Activated T-helper 1 cell treated with anti-CD3 and anti-CD28 coated beads, Interleukin-2, amount 50 U/mL, for 16 hours (primary cell): ENCODE measurements around the gene MED6.

Experiments
- DNase-seq, 2 donors: peaks; one replicate each; pipeline ENCODE4 v3.0.0-alpha.2; 2020; ENCODE audit warnings: low read depth in 1 of 2, low spot score in 1 of 2

MED6 gene

GRCh38 chr14:70599345-70599744 lies 1.1 kb downstream of the MED6 start:
- no peak for DNase-seq

DNA sequence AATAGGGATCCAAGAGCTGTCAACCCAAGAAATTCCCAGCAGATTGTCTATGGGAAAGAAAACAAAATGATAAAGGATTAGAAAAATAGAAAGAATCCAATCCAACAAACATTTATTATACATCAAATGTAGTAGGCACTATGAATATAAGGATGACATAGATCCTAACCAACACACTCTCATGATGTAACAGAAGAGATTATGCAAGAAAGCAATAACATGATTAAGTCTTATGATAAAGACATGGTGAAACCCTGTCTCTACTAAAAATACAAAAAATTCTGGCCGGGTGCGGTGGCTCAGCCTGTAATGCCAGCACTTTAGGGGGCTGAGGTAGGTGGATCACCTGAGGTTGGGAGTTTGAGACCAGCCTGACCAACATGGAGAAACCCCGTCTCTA lies 2.7 kb downstream of the MED6 start:
- DNase-seq = no peak

- no peak for DNase-seq
Measured at GRCh38 chr14:70595443-70596185, 4.8 kb downstream of the MED6 start.

- no peak for DNase-seq
Measured at GRCh38 chr14:70594461-70594860, 6.0 kb downstream of the MED6 start.

- DNase-seq = no peak
Measured at GRCh38 chr14:70585231-70585630, 15.2 kb downstream of the MED6 start.

DNA sequence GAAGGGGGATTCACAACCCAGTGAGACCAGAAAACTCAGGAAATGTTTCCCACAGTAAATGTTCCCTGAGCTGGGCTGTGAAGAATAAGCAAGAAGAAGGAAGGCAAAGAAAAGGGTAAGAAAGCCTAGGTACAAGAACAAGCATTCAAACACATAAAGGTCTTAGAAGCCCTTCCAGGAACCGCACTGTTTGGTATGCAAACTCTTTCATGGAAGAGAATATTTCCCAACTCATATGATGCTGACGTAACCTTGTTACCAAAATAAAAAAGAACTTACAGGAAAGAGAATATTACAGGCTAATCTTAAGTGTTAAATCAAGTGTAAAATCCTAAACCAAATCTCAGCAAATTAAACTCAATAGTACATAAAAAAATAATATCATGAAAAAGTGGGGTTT lies 23.6 kb downstream of the MED6 start:
- no peak for DNase-seq

GRCh38 chr14:70573050-70573449 lies 27.4 kb downstream of the MED6 start:
- DNase-seq = no peak

GRCh38 chr14:70571139-70571538 lies 29.3 kb downstream of the MED6 start:
- no peak for DNase-seq

DNA sequence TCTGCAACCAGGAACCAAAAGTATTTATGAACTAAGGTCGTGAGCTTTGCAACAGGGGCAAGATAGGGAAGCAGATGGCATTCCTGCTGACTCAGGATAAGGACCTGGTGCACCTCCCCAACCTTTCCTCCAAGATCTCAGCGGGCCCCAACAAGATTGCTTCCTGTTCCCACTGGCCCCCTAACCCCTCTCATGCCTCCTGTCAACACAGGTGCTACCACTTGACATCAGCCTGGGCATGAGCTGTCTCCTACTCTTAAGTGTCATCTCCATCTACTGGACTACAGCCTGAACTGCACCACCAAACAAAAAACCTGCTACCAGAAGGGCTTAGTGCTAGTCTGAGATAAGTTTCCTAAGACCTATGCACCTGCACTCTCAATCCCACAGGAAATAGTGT lies 32.7 kb downstream of the MED6 start:
- DNase-seq = no peak

- DNase-seq = no peak
Measured at GRCh38 chr14:70563869-70564268, 36.6 kb downstream of the MED6 start.

- no peak for DNase-seq
Measured at GRCh38 chr14:70563417-70563816, 37.0 kb downstream of the MED6 start.

- DNase-seq = no peak
Measured at GRCh38 chr14:70558356-70558755, 42.1 kb downstream of the MED6 start.

- DNase-seq = no peak
Measured at GRCh38 chr14:70555890-70556289, 44.6 kb downstream of the MED6 start.

DNA sequence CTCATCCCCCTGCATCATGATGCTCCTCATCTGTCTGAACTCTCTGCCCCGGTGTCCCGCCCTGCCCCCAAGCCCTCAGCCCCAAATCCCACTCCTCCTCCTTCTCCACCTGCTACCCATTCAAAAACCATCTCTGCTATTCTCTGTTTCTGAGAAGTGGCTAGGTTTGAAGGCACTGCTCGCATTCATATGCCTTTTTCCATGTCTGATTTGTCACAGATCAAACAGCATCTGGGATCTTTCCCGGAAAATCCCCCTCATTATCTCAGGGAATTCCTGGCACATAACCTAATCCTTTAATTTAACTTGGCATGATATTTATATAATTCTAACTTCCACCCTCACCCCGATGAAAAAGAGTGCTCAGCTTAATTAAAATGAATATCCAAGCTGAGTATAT lies 62.4 kb downstream of the MED6 start:
- no peak for DNase-seq

GRCh38 chr14:70536830-70537229 lies 63.6 kb downstream of the MED6 start:
- no peak for DNase-seq

GRCh38 chr14:70534904-70535303 lies 65.6 kb downstream of the MED6 start, which contains the start of gene ADAM20:
ADAM20 (minus strand) TSS chr14:70535004; CDS start chr14:70524757, 10,247 bp downstream.
- no peak for DNase-seq
